GM12801 (cell line): ENCODE measurements around the gene CBY1.

ENCODE experiments used
- CTCF ChIP-seq: IDR thresholded peaks from one replicate; pipeline ENCODE4 v1.5.1; 2011; ENCODE audit warnings: control low read depth; ENCODE audit not compliant: insufficient read length; ENCODE audit errors: extremely low read depth

The CBY1 gene

GRCh38 chr22:38720350-38720749, 63.9 kb downstream of the CBY1 start:
- TF ChIP-seq CTCF = no peak

- TF ChIP-seq CTCF = no peak
Observed at GRCh38 chr22:38721551-38721950, 65.1 kb downstream of the CBY1 start.
